ENCODE measurements around the gene ZBED4. TPM values are rescaled to one million over a fixed set of nuclear protein-coding genes. Genes with fewer than 3 reads are reported as not detected.

The ZBED4 gene
- total RNA-seq, 4 donors from 2014 or later: 0.59 to 16.4 (median 12.7) TPM

DNA sequence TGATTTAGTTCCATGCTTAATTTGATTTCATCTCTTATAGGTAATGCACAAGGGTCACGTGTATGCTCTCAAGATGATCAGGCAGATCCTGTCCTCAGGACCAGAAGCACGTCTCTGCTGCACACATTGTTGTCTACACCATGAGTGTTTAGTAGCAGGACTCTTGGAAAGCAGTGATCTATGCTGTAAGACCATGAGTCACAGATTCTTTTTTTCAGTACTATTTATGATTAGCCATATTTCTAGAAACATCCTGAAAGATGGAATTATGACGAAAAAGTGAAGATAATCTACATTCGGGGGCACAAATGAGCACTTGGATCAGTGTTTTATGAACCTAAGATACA, 29.6 kb downstream of the ZBED4 start:
- no peak for DNase-seq
- Histone ChIP-seq H3K27me3 (no peaks in the 10 kb centered on the region), H3K27ac (no peak overlapping the region), H3K4me3 (no peak overlapping the region), H3K9me3 (peaks cover 0 to 7% of the 10 kb centered on the region in 2 donors), H3K4me1 (no peaks in the 10 kb centered on the region), H3K36me3 (no peaks in the 10 kb centered on the region)
- TF ChIP-seq, protein P1, sequence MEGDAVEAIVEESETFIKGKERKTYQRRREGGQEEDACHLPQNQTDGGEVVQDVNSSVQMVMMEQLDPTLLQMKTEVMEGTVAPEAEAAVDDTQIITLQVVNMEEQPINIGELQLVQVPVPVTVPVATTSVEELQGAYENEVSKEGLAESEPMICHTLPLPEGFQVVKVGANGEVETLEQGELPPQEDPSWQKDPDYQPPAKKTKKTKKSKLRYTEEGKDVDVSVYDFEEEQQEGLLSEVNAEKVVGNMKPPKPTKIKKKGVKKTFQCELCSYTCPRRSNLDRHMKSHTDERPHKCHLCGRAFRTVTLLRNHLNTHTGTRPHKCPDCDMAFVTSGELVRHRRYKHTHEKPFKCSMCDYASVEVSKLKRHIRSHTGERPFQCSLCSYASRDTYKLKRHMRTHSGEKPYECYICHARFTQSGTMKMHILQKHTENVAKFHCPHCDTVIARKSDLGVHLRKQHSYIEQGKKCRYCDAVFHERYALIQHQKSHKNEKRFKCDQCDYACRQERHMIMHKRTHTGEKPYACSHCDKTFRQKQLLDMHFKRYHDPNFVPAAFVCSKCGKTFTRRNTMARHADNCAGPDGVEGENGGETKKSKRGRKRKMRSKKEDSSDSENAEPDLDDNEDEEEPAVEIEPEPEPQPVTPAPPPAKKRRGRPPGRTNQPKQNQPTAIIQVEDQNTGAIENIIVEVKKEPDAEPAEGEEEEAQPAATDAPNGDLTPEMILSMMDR (IDR thresholded peaks at IDR 0.05): no peak
- TF ChIP-seq POLR2A (IDR thresholded peaks at IDR 0.05): no peak
- intact Hi-C loops (cut with DNase I; ENCODE audit: low total_unique reads): no loop called here

DNA sequence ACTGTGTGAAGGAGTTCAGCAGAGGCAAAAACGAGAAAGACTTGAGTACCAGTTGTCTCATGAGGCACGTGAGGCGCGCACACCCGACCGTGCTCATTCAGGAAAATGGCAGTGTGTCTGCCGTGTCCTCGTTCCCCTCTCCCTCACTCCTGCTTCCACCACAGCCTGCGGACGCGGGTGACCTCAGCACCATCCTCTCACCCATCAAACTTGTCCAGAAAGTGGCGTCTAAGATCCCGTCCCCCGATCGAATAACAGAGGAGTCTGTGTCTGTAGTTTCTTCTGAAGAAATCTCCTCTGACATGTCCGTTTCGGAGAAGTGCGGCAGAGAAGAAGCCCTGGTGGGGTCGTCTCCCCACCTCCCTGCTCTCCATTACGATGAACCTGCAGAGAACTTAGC, 30.4 kb downstream of the ZBED4 start:
- H3K27ac ChIP-seq: no peak overlapping the region
- no peak overlapping the region for H3K4me3 ChIP-seq
- H3K9me3 ChIP-seq: peaks cover 0 to 7% of the 10 kb centered on the region in 2 donors
- H3K27me3 ChIP-seq: no peaks in the 10 kb centered on the region
- no peak for DNase-seq
- H3K4me1 ChIP-seq: no peaks in the 10 kb centered on the region
- intact Hi-C loops (cut with DNase I; ENCODE audit: low total_unique reads): no loop called here
- no peak for TF ChIP-seq POLR2A (IDR thresholded peaks at IDR 0.05)
- TF ChIP-seq, protein P1 (IDR thresholded peaks at IDR 0.05): no peak
- no peaks in the 10 kb centered on the region for H3K36me3 ChIP-seq

DNA sequence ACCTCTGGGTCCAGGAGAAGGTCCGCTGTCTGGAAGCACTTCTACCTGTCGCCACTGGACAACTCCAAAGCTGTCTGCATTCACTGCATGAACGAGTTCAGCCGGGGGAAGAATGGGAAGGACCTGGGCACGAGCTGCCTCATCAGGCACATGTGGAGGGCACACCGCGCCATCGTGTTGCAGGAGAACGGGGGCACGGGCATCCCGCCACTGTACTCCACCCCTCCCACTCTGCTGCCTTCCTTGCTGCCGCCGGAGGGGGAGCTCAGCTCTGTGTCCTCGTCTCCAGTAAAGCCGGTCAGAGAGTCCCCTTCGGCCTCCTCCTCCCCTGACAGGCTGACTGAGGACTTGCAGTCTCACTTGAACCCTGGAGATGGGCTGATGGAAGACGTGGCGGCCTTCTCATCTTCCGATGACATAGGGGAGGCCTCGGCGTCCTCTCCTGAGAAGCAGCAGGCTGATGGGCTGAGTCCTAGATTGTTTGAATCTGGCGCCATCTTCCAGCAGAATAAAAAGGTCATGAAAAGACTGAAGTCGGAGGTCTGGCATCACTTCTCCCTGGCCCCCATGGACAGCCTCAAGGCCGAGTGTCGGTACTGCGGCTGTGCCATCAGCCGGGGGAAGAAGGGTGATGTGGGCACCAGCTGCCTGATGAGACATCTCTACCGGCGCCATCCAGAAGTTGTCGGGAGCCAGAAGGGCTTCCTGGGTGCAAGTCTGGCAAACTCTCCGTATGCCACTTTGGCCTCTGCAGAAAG, 31.0 kb downstream of the ZBED4 start:
- H3K36me3 ChIP-seq: no peaks in the 10 kb centered on the region
- TF ChIP-seq, protein P1 (IDR thresholded peaks at IDR 0.05): no peak
- TF ChIP-seq POLR2A (IDR thresholded peaks at IDR 0.05): no peak
- peaks cover 0 to 7% of the 10 kb centered on the region in 2 donors for H3K9me3 ChIP-seq
- no peak for DNase-seq
- no peaks in the 10 kb centered on the region for H3K27me3 ChIP-seq
- H3K4me3 ChIP-seq: no peak overlapping the region
- H3K27ac ChIP-seq: no peak overlapping the region
- H3K4me1 ChIP-seq: no peaks in the 10 kb centered on the region
- intact Hi-C loops (cut with DNase I; ENCODE audit: low total_unique reads): no loop called here

DNA sequence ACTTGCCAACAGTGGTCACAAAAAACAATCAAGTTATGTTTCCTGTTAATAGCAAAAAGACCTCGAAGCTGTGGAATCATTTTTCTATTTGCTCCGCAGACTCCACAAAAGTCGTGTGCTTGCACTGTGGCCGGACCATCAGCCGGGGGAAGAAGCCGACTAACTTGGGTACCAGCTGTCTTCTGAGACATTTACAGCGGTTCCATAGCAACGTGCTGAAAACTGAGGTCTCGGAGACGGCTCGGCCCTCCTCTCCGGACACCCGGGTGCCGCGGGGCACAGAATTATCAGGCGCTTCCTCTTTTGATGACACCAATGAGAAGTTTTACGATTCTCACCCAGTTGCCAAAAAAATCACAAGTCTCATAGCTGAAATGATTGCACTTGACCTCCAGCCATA, 31.6 kb downstream of the ZBED4 start:
- Histone ChIP-seq H3K27me3 (no peaks in the 10 kb centered on the region), H3K36me3 (no peaks in the 10 kb centered on the region)
- no peak for DNase-seq

DNA sequence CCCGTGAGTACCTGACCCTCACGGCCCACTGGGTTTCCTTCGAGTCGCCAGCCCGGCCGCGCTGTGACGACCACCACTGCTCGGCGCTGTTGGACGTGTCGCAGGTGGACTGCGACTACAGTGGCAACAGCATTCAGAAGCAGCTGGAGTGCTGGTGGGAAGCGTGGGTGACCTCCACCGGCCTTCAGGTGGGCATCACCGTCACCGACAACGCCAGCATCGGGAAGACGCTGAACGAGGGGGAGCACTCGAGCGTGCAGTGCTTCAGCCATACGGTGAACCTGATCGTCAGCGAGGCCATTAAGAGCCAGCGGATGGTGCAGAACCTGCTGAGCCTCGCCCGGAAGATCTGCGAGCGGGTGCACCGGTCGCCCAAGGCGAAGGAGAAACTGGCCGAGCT, 32.2 kb downstream of the ZBED4 start:
- no peaks in the 10 kb centered on the region for H3K9me3 ChIP-seq
- H3K27ac ChIP-seq: no peak overlapping the region
- no peak overlapping the region for H3K4me3 ChIP-seq
- intact Hi-C loops (cut with DNase I; ENCODE audit: low total_unique reads): no loop called here
- H3K36me3 ChIP-seq: no peaks in the 10 kb centered on the region
- DNase-seq: no peak
- TF ChIP-seq, protein P1 (IDR thresholded peaks at IDR 0.05): no peak
- no peak for TF ChIP-seq POLR2A (IDR thresholded peaks at IDR 0.05)
- H3K27me3 ChIP-seq: no peaks in the 10 kb centered on the region
- H3K4me1 ChIP-seq: no peaks in the 10 kb centered on the region

More for the DNA sequence above, 31.6 kb downstream of the ZBED4 start:
- Histone ChIP-seq H3K27ac (no peak overlapping the region), H3K4me3 (no peak overlapping the region), H3K4me1 (no peaks in the 10 kb centered on the region), H3K9me3 (peaks cover 0 to 3% of the 10 kb centered on the region in 2 donors)
- TF ChIP-seq POLR2A (IDR thresholded peaks at IDR 0.05): no peak
- TF ChIP-seq, protein P1 (IDR thresholded peaks at IDR 0.05): no peak
- intact Hi-C loops (cut with DNase I; ENCODE audit: low total_unique reads): no loop called here

Measured in uterus (tissue), 4 donors.